ENCODE results near the gene ARL4D. TPM values are rescaled to one million over a fixed set of nuclear protein-coding genes. Genes with fewer than 3 reads are reported as not detected.
"Not testable (repeated sequence)": the region's sequence is repeated elsewhere in the genome, so short reads cannot be mapped to it uniquely, and the experiment has no call there.

The ARL4D gene
- total RNA-seq, 3 donors from 2014 or later = 2.3 to 34.3 (median 3.2) TPM

GRCh38 chr17:43418441-43419374 is 19.9 kb downstream of the ARL4D start:
- peak in 1 of 3 donors; percentile 57 for DNase-seq
- Histone ChIP-seq H3K4me1 (ENCODE audit: low read depth) (no peaks in the 10 kb centered on the region), H3K9me3 (no peaks in the 10 kb centered on the region), H3K4me3 (no peak overlapping the region), H3K36me3 (ENCODE audit: low read depth) (no peaks in the 10 kb centered on the region)
- TF ChIP-seq, protein P1, sequence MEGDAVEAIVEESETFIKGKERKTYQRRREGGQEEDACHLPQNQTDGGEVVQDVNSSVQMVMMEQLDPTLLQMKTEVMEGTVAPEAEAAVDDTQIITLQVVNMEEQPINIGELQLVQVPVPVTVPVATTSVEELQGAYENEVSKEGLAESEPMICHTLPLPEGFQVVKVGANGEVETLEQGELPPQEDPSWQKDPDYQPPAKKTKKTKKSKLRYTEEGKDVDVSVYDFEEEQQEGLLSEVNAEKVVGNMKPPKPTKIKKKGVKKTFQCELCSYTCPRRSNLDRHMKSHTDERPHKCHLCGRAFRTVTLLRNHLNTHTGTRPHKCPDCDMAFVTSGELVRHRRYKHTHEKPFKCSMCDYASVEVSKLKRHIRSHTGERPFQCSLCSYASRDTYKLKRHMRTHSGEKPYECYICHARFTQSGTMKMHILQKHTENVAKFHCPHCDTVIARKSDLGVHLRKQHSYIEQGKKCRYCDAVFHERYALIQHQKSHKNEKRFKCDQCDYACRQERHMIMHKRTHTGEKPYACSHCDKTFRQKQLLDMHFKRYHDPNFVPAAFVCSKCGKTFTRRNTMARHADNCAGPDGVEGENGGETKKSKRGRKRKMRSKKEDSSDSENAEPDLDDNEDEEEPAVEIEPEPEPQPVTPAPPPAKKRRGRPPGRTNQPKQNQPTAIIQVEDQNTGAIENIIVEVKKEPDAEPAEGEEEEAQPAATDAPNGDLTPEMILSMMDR (IDR thresholded peaks at IDR 0.05) = no peak
- intact Hi-C loops (cut with DNase I, micrococcal nuclease) = no loop called here
- peak; percentile 64 for ATAC-seq

DNA sequence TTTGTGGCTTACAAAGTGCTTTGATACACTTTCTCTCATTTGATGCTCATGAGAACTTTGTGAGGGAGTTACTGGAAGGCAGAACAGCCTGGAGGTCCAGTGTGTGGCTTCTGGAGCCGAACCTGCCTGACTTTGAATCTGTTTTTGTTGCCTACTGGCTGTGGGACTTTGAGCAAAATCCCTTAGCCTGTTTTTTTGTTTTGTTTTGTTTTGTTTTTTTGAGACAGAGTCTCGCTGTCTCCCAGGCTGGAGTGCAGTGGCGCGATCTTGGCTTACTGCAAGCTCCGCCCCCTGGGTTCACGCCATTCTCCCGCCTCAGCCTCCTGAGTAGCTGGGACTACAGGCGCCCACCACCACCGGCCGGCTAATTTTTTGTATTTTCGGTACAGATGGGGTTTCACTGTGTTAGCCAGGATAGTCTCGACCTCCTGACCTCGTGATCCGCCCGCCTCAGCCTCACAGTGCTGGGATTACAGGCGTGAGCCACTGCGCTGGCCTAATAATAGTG is 20.6 kb downstream of the ARL4D start:
- H3K4me1 ChIP-seq (ENCODE audit: low read depth); intact Hi-C loops (cut with DNase I, micrococcal nuclease); DNase-seq; H3K4me3 ChIP-seq; H3K9me3 ChIP-seq; H3K36me3 ChIP-seq (ENCODE audit: low read depth); ATAC-seq: not testable (repeated sequence)

DNA sequence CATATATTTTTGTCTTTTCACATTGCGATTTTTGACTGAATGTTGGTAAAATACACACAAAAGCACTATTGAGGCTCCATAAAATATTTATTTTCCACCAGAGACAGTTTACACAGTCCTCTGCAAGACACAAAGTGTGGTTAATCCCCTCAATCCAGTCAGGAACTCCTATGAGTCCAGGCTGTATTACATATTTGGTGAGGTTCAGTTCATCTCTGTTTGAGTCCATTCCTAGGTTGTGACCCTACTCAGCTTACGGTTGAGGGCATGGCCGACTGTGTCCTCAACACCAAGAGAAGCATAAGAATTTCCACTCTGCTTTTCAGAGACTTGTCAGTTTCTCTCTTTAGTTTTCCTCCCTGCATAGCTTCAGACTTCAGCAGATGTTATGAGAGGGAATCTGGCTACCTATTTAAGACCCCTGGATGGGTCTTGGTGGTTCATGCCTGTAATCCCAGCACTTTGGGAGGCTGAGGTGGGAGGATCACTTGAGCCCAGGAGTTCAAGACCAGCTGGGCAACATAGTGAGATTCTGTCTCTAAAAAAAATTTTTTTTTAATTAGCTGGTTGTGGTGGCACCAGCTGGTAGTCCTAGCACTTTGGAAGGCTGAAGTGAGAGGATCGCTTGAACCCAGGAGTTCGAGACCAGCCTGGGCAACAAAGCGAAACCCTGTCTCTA is 25.1 kb downstream of the ARL4D start:
- ATAC-seq = no peak
- Histone ChIP-seq H3K4me3 (no peak overlapping the region), H3K36me3 (ENCODE audit: low read depth) (no peaks in the 10 kb centered on the region), H3K4me1 (ENCODE audit: low read depth) (no peaks in the 10 kb centered on the region), H3K9me3 (no peaks in the 10 kb centered on the region)
- TF ChIP-seq, protein P1 (IDR thresholded peaks at IDR 0.05) = no peak
- no peak for DNase-seq
- intact Hi-C loops (cut with DNase I, micrococcal nuclease) = no loop called here

GRCh38 chr17:43427362-43428043 is 28.7 kb downstream of the ARL4D start:
- no peaks in the 10 kb centered on the region for H3K9me3 ChIP-seq
- intact Hi-C loops (cut with DNase I, micrococcal nuclease) = no loop called here
- TF ChIP-seq, protein P1 (IDR thresholded peaks at IDR 0.05) = no peak
- no peak overlapping the region for H3K4me3 ChIP-seq
- DNase-seq (no peak), ATAC-seq (no peak)
- no peaks in the 10 kb centered on the region for H3K36me3 ChIP-seq (ENCODE audit: low read depth)
- H3K4me1 ChIP-seq (ENCODE audit: low read depth) = no peaks in the 10 kb centered on the region

- intact Hi-C loops (cut with DNase I, micrococcal nuclease) = no loop called here
- Histone ChIP-seq H3K9me3 (no peaks in the 10 kb centered on the region), H3K4me1 (ENCODE audit: low read depth) (no peaks in the 10 kb centered on the region), H3K36me3 (ENCODE audit: low read depth) (no peaks in the 10 kb centered on the region), H3K4me3 (no peak overlapping the region)
- TF ChIP-seq, protein P1 (IDR thresholded peaks at IDR 0.05) = no peak
- ATAC-seq (no peak), DNase-seq (no peak)
Measured at GRCh38 chr17:43428524-43428923, 29.7 kb downstream of the ARL4D start.
